ENCODE data around the gene MUSK.

Gene MUSK

DNA sequence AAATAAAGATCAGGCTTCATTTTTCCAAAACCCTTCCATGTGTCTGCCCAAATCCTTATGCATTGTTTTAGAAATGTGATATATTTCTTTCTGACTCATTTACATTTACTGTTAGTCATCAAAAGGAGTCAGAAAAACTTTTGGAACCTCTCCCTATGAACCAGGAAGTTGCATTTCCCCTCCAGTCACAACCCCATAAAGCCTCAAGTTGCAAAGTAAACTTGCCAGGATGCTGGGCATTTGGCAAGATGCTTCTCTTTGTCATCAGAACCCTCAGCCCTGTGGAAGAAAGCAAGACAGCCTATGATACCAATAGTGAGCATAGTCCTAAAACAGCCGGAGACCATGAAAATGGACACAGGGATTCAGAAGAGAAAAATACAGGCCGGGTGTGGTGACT lies 84.2 kb downstream of the MUSK start:
- no peak overlapping the region for H3K4me3 ChIP-seq (ENCODE audit: low read depth, low read length)
- TF ChIP-seq, protein P1, sequence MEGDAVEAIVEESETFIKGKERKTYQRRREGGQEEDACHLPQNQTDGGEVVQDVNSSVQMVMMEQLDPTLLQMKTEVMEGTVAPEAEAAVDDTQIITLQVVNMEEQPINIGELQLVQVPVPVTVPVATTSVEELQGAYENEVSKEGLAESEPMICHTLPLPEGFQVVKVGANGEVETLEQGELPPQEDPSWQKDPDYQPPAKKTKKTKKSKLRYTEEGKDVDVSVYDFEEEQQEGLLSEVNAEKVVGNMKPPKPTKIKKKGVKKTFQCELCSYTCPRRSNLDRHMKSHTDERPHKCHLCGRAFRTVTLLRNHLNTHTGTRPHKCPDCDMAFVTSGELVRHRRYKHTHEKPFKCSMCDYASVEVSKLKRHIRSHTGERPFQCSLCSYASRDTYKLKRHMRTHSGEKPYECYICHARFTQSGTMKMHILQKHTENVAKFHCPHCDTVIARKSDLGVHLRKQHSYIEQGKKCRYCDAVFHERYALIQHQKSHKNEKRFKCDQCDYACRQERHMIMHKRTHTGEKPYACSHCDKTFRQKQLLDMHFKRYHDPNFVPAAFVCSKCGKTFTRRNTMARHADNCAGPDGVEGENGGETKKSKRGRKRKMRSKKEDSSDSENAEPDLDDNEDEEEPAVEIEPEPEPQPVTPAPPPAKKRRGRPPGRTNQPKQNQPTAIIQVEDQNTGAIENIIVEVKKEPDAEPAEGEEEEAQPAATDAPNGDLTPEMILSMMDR (IDR thresholded peaks at IDR 0.05; ENCODE audit: insufficient read depth, low read depth, low read length, missing control alignments) = no peak
- no peak for DNase-seq (ENCODE audit: low read depth)

DNA sequence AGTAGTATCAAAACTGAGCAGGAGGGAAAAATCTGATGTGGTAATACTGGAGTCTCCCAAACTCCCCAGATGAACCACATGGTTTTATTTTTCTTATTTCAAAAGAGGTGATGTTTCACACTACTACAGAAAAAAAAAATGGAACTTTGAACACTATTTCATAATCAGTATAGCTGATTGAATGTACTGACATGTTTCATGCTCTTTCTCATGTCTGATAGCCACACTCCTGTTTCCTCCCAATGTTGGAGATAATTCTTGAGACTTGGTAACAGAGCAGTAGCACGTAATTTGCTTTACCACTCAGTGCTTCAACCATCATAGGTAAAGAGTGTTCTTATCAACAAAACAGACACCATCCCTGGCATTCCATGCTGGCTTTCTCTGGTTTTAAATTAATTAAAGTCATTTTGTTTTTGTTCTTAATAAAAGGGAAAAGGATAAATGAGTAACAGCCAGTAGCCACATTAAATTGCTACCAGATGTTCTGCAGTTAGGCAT lies 85.2 kb downstream of the MUSK start:
- no peak for DNase-seq (ENCODE audit: low read depth)
- H3K4me3 ChIP-seq (ENCODE audit: low read depth, low read length) = no peak overlapping the region

DNA sequence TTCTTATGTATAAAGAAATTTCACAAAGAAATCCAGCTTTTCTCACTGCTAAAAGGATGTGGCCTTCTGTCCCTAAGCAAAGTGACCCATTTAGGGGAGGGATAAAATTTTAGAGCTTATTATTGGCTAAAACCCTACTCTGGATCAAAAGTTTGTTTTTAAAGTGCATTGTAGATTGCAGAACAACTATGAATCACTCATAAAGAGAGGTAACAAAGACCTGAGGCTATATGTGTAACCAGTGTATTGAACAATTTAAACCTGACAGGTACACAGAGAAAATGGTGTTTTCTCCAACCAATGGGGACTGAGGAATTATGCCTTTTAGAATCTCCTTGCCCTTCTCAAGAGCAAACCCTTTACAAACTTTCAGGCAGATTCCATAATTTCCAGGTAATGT lies 86.6 kb downstream of the MUSK start:
- TF ChIP-seq, protein P1 (IDR thresholded peaks at IDR 0.05; ENCODE audit: insufficient read depth, low read depth, low read length, missing control alignments) = no peak
- H3K4me3 ChIP-seq (ENCODE audit: low read depth, low read length) = no peak overlapping the region
- no peak for DNase-seq (ENCODE audit: low read depth)

More for the DNA sequence above, 85.2 kb downstream of the MUSK start:
- TF ChIP-seq, protein P1 (IDR thresholded peaks at IDR 0.05; ENCODE audit: insufficient read depth, low read depth, low read length, missing control alignments) = no peak

DNA sequence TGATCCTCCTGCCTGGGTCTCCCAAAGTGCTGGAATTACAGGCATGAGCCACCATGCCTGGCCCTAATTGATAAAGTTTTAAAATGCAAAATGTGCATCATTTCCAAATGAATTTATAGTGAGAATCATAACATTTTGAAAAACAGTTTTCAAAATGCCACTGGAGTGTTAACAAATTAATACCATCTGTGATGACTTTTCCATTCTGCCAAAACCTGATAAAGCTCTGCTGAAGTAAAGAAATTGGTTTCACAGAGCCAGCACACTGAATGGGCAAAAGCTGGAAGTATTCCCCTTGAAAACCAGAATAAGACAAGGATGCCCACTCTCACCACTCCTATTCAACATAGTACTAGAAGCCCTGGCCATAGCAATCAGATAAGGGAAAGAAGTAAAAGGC lies 89.6 kb downstream of the MUSK start:
- TF ChIP-seq, protein P1 (IDR thresholded peaks at IDR 0.05; ENCODE audit: insufficient read depth, low read depth, low read length, missing control alignments) = no peak
- H3K4me3 ChIP-seq (ENCODE audit: low read depth, low read length) = no peak overlapping the region
- DNase-seq (ENCODE audit: low read depth) = no peak

DNA sequence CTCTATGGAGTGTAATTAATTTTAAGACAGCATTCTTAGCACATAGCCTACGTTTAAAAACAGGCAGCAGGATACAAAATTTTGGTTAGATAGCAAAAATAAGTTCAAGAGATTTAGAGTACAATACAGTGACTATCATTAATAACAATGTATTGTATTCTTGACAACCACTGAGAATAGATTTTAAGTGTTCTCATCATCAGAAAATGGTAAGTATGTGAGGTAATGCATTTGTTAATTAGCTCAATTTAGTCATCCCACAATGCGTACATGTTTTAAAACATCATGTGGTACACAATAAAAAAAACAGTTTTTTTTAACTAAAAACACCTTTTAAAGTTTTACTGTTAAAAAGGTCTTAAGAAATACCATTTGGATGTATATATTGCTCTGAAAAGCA lies 94.2 kb downstream of the MUSK start:
- no peak for DNase-seq (ENCODE audit: low read depth)
- TF ChIP-seq, protein P1 (IDR thresholded peaks at IDR 0.05; ENCODE audit: insufficient read depth, low read depth, low read length, missing control alignments) = no peak
- H3K4me3 ChIP-seq (ENCODE audit: low read depth, low read length) = no peak overlapping the region

DNA sequence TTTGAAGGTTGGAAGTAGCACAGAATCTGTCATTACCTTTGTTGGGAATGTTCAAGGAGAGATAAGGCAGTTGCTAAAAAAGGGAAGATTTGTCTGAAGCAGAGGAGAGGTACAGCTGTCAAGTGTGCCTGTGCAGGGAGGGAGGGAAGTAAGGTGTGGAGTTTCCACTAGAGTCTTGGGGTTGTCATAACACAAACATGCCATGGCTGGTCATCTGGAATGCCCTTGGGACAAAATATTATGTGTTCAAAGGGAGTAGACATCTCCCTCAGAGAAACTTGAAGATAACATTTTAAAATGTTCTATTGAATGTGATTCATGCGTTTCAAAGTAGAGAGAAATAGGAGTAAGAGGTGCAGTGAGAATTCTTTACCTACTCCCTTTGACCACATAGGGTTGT lies 95.0 kb downstream of the MUSK start:
- TF ChIP-seq, protein P1 (IDR thresholded peaks at IDR 0.05; ENCODE audit: insufficient read depth, low read depth, low read length, missing control alignments) = no peak
- no peak overlapping the region for H3K4me3 ChIP-seq (ENCODE audit: low read depth, low read length)
- no peak for DNase-seq (ENCODE audit: low read depth)

DNA sequence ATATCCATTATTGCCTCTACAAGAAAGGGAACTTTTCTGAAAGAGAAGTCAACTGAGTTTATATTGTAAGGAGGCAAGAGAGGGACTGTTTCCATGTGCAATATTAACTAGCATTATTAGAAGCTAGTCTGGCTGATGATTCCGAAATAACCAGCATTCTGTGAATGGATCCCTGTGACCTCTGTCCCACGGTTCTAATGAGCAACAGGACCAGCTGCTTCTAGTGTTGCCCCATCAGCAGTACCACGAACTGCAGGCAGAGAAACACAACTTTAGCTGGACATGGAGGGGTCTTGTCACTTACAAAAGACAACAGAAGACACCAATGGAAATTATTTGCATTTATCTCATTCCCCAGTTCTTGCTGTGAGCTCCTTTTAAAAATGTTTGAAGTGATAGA lies 95.4 kb downstream of the MUSK start:
- TF ChIP-seq, protein P1 (IDR thresholded peaks at IDR 0.05; ENCODE audit: insufficient read depth, low read depth, low read length, missing control alignments) = no peak
- H3K4me3 ChIP-seq (ENCODE audit: low read depth, low read length) = no peak overlapping the region
- no peak for DNase-seq (ENCODE audit: low read depth)

Measured in GM12865 (cell line).